HG02938 (cell line): ENCODE measurements around the gene LUZP1.

Experiments
- ATAC-seq: cut with Tn5 transposase; IDR thresholded peaks from one replicate; pipeline ENCODE4 v1.9.1; 2021; ENCODE audit warnings: mild to moderate bottlenecking, moderate library complexity; ENCODE audit not compliant: unreplicated experiment

LUZP1 gene

DNA sequence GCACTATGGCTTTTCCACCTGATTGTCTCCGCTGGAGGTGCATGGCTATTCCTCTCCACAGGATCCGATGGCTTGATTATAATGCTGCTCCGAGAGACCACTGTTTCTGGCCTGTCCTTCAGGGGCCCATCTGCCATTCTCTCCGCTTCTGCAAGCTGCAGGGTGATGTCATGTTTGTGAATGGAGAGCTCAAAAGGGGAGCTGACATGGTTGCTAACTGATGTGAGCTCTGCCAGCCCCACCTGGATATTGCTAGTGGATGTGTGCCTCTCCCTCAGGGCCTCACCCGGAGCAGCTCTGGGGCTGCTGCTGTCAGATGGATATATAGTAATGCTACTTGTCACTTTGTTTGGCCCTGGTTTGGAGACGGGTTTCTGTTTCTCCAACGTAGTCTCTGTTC lies 77.1 kb downstream of the LUZP1 start:
- ATAC-seq = no peak

DNA sequence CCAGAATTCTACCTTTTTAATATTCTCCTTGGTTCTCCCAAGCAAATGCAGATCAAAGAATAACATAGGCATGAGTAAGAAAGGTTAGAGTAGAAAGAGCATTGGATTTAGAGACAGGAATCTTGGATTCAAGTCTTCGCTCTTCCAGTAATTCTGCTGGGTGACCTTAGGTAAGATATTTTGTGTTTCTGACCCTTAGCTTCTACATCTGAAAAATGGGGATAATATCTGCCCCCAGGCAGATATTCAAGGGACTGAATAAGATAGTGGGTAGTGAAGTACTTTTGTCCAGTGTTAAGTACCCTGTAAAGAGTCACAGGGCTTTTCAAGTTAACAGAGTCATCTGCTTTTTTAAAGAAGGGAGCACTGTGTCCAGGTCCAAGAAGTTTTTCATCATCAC lies 78.6 kb downstream of the LUZP1 start:
- no peak for ATAC-seq

DNA sequence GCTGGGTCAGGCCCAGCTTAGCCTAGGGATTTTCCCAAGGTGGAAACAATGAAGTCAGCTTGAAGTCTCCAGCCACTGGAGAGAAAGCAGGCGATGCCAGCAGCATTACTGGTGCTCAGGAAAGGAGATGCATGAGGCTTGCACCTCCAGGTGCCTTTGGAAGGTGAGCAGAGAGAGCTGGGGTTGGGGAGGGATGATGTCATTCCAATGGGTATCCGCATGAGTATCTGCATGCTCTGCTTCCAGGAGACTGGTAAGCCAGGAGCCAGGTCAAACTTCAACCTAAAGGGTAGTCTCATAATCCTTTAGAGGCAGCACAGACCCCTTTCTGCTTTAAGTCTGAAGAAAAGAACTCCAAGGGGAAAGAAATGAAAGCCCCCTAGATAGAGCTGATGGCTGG lies 80.6 kb downstream of the LUZP1 start:
- ATAC-seq = no peak

GRCh38 chr1:23085696-23086095 lies 83.0 kb downstream of the LUZP1 start:
- ATAC-seq = no peak

- ATAC-seq = no peak
Observed at GRCh38 chr1:23084880-23085279, 83.8 kb downstream of the LUZP1 start.

GRCh38 chr1:23083714-23084480 lies 84.8 kb downstream of the LUZP1 start:
- no peak for ATAC-seq

DNA sequence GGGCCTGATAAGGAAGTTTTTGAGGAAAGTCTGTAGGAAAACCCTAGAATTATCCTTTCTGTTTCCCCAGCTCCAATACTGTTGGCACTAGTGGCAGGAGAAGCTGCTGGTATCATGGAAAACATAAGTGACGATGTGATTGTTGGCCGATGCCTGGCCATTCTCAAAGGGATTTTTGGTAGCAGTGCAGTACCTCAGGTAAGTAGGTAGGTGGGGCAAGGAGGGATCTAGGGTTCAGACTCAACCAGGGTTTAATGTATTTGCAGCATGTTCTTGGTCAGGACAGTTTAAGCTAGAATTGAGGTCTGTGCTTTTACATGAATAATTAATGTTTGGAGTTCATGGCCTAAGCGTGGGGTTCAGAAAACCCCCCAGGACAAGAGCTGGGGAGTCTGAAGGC lies 87.3 kb downstream of the LUZP1 start:
- no peak for ATAC-seq

- ATAC-seq = no peak
Observed at GRCh38 chr1:23080885-23081284, 87.8 kb downstream of the LUZP1 start.

GRCh38 chr1:23079025-23079424 lies 89.6 kb downstream of the LUZP1 start:
- ATAC-seq = no peak

DNA sequence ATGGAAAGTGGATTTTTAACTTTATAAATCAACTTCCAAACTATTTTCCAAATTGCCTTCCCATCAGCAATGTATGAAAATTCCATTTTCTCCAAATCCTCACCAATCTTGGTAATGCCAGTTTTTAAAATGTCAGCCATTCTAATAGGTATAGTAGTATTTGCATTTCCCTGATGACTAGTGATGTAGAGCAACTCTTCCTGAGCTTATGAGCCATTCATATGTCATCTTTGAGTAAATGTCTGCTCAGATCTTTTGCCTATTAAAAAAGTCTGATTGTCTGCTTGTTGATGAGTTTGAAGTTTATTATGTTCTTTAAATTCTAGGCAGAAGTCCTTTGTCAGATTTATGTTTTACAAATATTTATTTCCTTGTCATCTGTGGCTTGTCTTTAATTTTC lies 94.6 kb downstream of the LUZP1 start:
- no peak for ATAC-seq

GRCh38 chr1:23069675-23070074 lies 99.0 kb downstream of the LUZP1 start:
- ATAC-seq = no peak

DNA sequence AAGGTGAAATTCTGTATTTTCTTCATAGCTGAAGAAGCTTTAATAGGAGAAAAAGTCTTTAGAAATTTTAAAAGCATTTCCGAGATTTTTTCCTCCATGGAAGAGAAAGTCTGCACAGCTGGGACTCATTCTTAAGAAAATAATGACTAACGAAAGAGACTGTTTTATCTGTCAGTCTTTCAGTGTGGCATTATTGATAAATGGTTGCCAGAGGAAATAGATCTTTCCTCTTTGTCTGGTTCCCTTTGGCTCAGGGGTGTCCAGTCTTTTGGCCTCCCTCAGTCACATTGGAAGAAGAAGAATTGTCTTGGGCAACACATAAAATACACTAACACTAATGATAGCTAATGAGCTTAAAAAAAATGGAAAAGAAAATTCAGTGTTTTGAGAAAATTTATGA lies 99.5 kb downstream of the LUZP1 start:
- ATAC-seq = no peak

DNA sequence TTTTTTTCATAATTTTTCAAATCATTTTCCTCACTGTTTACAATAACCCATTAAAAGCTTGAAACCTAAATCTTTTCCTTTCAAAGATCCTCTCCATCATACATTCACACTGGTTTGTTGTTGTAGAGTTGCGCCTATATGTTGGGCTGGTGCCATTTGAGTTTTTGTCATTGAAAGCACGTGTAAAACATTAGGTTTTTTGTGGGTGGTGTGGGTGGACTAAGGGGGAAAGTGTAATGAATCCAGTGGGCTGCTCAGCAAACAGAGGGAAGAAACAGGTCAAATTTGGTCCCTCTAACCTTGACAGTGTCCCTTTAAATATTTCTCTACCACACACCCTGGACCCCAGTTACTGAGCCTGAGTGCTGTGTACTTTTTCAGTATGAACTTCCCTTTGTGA lies 102.6 kb downstream of the LUZP1 start:
- ATAC-seq = no peak

GRCh38 chr1:23065385-23065784 lies 103.3 kb downstream of the LUZP1 start:
- ATAC-seq = no peak

DNA sequence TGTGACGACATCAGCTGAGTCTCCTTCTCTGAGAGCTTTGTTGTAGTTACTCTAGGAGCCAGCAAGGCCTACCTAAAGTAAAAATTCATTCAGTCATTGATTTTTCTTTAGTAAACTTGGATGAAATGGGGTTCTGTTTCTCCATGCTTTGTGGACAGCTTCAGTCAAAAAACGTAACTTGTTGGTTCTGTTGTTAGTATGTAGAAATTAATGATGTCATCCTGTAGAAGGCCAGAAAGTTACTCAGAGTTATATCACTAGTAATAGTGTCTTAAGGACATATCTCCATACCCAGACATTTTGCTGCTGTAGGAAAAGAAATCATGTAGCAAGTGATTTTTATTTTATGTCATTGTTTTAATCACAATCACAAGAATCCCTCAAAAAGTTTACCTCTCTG lies 106.4 kb downstream of the LUZP1 start:
- ATAC-seq = no peak

GRCh38 chr1:23057301-23057700 lies 111.4 kb downstream of the LUZP1 start:
- no peak for ATAC-seq

DNA sequence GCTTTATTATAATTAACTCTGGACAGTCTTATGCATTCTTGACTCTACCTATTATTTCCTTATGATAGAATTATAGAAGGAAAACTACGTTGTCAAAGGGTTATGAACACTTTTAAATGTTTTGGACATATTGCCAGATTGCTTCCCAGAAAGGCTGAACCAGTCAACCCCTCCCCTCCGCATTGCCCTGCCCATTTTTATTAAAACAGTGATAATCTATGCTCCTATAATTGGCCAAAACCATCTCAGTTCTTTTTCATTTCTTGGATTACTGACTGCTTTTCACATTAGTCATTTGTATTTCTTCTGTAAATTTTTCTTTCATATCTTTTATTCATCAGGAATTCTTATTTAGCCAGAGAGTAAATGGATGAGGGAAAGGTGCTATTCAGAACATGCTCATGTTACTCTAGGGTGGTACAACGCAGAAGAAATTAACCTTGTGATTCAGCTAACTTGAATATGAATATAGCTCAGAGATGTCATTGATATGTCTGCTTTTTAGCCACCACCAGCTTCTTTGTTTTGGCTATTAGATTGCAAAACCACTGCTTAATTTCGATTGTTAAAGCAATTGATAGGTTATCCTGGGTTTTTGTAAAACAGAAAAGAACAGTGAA lies 117.3 kb downstream of the LUZP1 start:
- ATAC-seq = no peak

DNA sequence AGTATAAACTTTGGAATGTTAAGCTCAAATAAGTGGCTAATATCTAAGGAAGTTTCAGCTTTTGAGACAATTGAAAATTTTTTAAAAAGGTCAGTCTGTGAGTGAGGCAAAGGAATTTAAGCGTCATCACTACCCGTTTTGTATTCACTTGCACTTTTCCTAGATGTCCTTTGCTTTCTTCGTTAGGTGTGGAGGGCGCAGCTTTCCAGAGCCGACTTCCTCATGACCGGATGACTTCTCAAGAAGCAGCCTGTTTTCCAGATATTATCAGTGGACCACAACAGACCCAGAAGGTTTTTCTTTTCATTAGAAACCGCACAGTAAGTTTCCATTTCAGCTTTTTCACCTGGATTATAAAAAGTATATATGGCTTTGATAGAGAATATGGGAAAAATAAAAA lies 118.5 kb downstream of the LUZP1 start:
- ATAC-seq = no peak

DNA sequence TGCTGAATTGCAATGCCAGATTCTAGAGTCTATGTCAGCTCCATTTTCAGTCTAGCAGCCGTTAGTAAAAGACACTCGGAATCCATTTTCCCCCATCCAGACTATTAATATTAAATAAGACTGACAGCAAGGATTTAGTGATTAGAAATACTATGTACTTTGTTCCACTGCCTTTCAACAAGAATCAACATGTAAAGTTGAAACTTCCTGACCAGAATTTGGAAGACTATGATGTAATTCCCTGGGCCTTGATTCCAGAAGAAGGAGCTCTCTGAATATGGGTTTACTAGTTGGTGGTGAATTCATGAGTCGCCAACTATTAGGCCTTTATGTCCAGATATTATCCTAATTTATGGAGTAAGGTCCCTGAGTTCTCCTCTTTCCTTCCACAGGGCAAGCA lies 124.6 kb downstream of the LUZP1 start:
- ATAC-seq = no peak

- no peak for ATAC-seq
Observed at GRCh38 chr1:23040509-23040908, 128.1 kb downstream of the LUZP1 start.

GRCh38 chr1:23039308-23039826 lies 129.3 kb downstream of the LUZP1 start:
- ATAC-seq = no peak

DNA sequence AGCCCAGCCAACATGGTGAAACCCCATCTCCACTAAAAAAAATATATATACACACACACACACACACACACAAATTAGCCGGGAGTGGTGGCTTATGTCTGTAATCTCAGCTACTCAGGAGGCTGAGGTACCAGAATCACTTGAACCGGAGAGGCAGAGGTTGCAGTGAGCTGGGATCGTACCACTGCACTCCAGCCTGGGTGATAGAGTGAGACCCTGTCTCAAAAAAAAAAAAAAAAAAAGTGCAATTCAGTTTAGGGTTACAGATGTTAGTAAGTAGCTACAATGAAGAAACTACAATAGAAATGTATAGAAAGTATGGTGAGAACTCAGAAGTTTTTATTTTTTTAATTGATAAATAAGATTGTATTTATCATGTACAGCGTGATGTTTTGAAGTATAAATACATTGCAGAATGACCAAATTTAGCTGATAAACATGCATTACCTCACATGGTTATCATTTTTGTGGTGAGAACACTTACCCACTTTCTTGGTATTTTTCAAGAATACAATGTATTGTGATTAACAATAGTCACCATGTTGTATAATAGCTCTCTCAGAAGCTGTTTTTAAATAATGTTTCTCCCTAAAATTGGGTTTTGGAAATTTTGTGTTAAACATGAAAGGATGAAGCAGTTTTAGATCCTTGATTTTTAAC lies 131.4 kb downstream of the LUZP1 start:
- ATAC-seq = no peak
